NCI-H345 (cell line): ENCODE measurements around the gene CRIP2.

Source experiments
- DNase-seq: peaks from one replicate; lab custom pipeline; 2025; lab: John Stamatoyannopoulos, UW

CRIP2 gene

GRCh38 chr14:105487986-105488777 is 13.6 kb downstream of the CRIP2 start:
- DNase-seq, result no peak

DNA sequence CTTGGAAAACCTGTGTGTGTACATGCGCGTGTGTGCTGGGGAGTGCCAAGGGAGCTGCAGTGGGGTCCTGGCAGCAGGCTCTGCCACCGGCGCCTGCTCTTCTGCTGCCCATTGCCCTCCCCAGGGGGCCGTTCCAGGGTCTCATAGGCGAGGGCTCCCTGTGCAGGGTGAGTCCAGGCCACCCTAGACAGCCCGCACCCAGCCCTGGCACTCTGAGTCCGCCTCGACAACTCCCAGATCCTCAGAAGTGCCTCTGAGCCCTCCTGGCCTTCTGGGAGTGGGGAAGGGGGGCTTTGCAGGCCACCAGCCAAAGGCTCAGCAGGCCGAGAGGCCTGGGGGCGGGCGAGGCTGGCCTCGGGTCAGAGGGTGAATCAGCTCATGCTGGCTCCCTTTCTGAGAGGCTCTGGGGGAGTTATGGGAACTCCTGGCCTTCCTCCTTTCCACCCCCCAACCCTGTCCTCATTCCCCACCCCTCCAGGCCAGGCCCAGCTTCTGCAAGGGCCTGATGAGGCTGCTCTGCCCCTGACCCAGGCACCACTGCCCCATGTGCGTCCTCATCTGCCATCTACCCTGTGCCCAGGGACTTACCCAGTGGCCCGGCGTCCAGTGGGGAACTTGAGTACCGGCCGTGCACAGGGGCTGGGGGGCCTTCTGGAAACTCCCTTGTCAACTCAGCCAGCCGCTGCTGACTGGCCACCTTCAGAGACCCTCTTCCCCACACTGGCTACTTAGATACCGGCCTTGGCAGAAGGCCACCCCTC is 14.3 kb downstream of the CRIP2 start:
- DNase-seq, result no peak

DNA sequence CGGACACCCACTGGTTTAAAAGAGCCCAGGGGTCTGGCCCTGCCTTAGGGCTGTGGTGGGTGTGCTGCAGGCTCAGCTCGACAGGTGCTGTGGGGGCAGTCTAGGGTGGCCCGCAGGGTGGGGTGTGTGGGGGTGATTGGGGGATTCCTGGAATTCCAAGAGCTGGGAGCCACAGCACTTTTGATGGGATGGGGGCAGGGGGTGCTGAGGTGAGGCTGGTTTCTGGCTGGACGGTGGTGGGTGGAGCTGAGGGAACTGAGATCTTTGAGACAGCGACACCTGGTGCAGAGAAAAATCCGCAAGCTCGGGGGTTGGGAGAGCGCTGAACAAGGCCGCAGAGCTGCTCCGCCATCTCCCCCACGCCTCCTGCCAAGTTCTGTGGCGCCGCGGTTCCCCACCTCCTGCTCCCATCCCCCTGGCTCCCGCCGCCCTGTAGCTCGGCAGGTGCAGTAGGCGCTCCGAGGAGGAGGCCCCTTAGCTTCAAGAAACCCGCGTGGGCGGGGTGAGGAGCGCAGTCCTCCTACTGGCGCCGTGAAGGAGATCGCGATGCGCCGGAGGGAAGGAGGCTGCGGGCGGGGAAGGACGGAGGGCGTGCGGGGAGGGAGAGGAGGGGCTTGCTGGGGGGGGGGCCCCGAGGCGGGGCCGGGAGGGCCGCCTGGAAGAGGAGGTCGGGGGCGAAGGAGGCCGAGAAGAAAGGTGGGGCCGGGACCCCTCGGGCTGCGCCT is 15.1 kb downstream of the CRIP2 start:
- peak; percentile 92 for DNase-seq

GRCh38 chr14:105490267-105490571 is 15.6 kb downstream of the CRIP2 start:
- no peak for DNase-seq

DNA sequence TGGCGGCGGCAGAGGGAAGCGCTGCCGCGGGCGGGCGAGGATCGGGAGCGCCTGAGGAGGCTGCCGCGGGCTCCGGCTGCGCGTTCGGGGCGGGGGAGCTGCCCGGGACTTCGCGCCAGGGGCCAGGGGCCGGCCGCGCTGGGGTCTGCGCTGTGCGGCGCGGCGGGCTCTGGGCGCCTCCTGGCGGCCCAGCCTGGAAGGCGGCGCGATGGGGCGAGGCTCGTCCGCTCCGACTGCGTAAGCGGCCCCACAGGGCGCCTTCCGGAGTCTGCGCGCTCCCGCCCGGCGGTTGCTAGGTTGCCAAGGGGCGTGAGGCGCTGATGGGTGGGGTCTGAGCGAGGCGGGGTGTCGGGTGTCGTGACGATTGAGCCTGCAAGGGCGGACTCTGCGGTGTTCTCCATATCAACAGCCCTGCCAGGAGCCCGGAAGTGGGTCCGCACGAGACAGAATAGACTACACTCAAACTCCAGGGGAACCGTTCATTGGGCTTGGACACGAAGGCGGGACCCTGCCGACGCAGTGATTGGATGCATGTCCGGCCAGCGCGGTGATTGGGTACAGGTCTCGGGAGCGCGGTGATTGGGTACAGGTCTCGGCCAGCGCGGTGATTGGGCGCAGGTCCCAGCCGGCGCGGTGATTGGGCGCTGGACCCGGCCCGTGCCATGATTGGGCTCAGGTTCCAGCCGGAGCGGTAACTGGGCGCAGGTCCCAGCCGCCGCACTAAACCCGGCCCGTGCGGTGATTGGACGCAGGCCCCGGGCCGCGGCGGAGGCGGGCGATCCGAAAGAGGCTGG is 16.1 kb downstream of the CRIP2 start, which contains the start of gene TEDC1:
Gene TEDC1, plus strand, starts transcription at position 675 of the 794 bp plus-strand sequence. CDS start 130 bp downstream, outside the sequence.
- peak; percentile 100 for DNase-seq

- peak; percentile 68 for DNase-seq
These were observed 16.8 kb downstream of the CRIP2 start for GRCh38 chr14:105491366-105491973.

- no peak for DNase-seq
These were observed 17.7 kb downstream of the CRIP2 start for GRCh38 chr14:105492031-105492970.

GRCh38 chr14:105492971-105493871 is 18.6 kb downstream of the CRIP2 start:
- DNase-seq, result no peak

DNA sequence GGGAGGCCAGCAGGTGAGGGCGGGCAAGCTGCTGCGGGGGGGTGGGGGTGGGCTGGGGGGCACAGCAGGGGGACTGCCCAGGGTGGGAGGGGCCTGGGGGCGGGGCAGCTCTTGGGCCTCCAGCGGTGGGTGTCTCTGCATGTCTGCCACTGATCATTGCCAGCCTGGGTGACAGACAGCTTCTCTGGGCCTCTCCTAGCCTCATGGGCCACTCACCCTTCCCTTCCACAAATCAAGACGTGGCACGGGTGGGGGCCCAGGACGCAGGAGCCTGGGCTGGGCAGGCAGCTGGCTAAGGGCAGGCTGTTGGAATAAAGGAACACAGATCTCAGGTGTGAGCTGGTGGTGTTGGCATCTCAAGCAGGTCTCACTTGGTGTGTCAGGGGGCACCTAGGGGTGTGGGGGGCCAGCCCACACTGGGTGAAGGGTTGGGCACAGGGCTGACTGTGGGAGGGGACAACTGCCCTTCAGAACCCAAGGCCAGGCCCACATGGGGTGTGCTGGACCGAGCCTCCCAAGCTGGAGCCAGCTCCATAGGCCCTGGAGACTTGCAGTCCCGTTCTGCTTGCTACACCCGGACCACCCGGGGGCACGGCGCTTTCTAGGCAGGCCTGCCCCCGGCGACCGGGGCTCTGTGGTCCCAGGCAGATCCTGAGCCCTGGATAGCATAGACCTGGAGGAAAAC is 19.4 kb downstream of the CRIP2 start:
- no peak for DNase-seq

GRCh38 chr14:105494606-105494929 is 19.9 kb downstream of the CRIP2 start:
- DNase-seq, result no peak

GRCh38 chr14:105495101-105495989 is 20.7 kb downstream of the CRIP2 start:
- no peak for DNase-seq

GRCh38 chr14:105495990-105496830 is 21.6 kb downstream of the CRIP2 start:
- DNase-seq, result no peak

- no peak for DNase-seq
These were observed 22.4 kb downstream of the CRIP2 start for GRCh38 chr14:105496831-105497591.

DNA sequence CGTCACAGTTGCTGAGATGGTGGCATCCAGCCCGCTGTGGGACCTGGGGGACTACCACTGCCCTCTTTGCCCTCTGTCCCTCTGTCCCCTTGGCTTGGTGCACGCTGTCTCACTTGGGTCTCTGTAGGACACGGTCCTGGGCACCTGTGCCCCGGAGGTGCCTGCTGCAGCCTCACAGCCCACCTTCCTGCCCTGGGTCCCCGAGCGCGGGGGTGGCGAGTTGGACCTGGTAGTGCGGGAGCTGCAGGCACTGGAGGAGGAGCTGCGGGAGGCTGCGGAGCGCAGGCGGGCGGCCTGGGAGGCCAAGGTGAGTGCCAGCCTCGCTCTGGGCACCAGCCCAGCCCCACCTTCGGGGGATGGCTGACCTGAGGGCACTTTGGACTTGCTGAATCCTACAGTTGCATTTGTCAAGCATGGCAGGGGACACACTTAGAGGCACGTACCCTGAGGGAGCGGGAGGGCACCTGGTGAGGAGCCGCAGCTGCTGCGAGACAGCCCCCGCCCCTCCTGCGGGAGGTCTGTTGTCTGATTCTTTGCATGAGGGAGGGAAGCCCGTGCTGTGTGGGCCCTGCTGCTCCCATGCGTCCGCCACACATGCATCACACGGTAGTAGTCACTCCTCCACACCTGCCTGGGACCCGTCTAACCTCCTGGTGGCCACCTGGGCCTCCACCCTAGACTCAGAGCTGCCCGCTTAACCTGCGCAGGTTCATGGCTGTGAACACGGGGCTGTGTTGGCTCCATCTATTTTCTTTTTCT is 23.2 kb downstream of the CRIP2 start:
- DNase-seq, result peak; percentile 88
